Adipose tissue (tissue), 3 donors: ENCODE data around the gene PRSS27. TPM values are rescaled to one million over a fixed set of nuclear protein-coding genes. Genes with fewer than 3 reads are reported as not detected.
"Not testable (repeated sequence)": the region's sequence is repeated elsewhere in the genome, so short reads cannot be mapped to it uniquely, and the experiment has no call there.

Source experiments
- H3K27ac ChIP-seq: one replicate; pipeline ENCODE4 v1.5.1; 2013; ENCODE audit warnings: low read depth, low read length
- WGBS, 3 donors: extraction: QIAGEN DNeasy Blood & Tissue Kit; methylation state at CpG; one replicate each; pipeline ENCODE4 v1.1.7; 2013; 5-methylcytosine and 5-hydroxymethylcytosine counted together
- polyA plus RNA-seq, 3 donors: library from polyadenylated mRNA; stranded (reverse); fragments of 200-250 nt; gene quantifications; one replicate each; pipeline ENCODE4 v1.2.3, GENCODE V29; 2013
- donor health status: healthy with polysubstance abuse.
- donor health status: Bipolar disorder and iron deficiency.
- donor health status: healthy.

The PRSS27 gene
- polyA plus RNA-seq, 3 donors: 0.68 to 1.7 (median 1.3) TPM

DNA sequence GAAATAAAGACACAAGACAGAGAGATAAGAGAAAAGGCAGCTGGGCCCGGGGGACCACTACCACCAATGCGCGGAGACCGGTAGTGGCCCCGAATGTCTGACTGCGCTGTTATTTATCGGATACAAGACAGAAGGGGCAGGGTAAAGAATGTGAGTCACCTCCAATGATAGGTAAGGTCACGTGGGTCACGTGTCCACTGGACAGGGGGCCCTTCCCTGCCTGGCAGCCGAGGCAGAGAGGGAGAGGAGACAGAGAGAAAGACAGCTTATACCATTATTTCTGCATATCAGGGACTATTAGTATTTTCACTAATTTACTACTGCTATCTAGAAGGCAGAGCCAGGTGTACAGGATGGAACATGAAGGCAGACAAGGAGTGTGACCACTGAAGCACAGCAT lies 50.4 kb downstream of the PRSS27 start:
- H3K27ac ChIP-seq: not testable (repeated sequence)
- WGBS, 3 donors: 82 to 95% (median 85%) methylated on average over 8 to 10 of the region's 10 CpGs

DNA sequence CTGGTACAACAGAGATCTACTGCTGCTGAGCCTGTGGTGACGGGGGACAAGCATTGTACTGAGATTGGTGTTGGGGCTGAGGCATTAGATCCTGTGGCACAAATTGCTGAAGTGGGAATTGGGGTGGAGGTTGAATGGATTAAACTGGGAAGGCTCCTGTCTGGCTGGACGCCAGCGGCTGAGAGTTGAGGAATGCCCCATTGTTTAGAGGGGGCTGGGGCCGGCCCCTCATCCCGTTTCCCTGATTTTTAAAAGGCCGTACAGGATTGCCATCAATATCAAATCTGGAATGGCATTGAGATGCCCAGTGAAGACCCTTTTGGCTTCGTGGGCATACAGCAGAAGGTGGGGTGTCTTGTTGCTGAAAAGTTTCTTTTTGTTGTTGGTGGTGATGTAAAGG lies 53.4 kb downstream of the PRSS27 start:
- WGBS, 3 donors: 79 to 87% (median 80%) methylated on average over 7 of the region's 7 CpGs
- not testable (repeated sequence) for H3K27ac ChIP-seq

GRCh38 chr16:2664574-2664982 lies 55.4 kb downstream of the PRSS27 start:
- 24 to 72% (median 65%) methylated on average over 9 of the region's 9 CpGs for WGBS, 3 donors

GRCh38 chr16:2663553-2664546 lies 56.2 kb downstream of the PRSS27 start:
- WGBS, 3 donors: 52 to 62% (median 59%) methylated on average over 23 of the region's 23 CpGs
- H3K27ac ChIP-seq: no peak overlapping the region

More at GRCh38 chr16:2664574-2664982, 55.4 kb downstream of the PRSS27 start:
- H3K27ac ChIP-seq: no peak overlapping the region

Other genes starting within 250 kb of the PRSS27 start
- gene NTN3, start 248.9 kb downstream of the PRSS27 start, polyA plus RNA-seq: under 1 TPM in 2 of 3 donors, not detected in 1; 0.06 to 0.24 TPM
- 10 to 100 TPM in 1 of 3 donors, 1 to 10 TPM in 2; 6.6 to 11.6 (median 7.8) TPM for gene TBC1D24, start 245.1 kb downstream of the PRSS27 start, polyA plus RNA-seq
- gene ATP6V0C, start 206.3 kb downstream of the PRSS27 start, polyA plus RNA-seq: 100 to 1,000 TPM in 1 of 3 donors, 10 to 100 TPM in 2; 74.2 to 236 (median 89.1) TPM
- 10 to 100 TPM; 14.6 to 29.5 (median 29.5) TPM for gene AMDHD2, start 199.9 kb downstream of the PRSS27 start, polyA plus RNA-seq
- under 1 TPM; 0.45 to 0.97 (median 0.66) TPM for gene CEMP1, start 188.8 kb downstream of the PRSS27 start, polyA plus RNA-seq
- 10 to 100 TPM; 10.6 to 19.0 (median 15.0) TPM for gene PDPK1, start 182.2 kb downstream of the PRSS27 start, polyA plus RNA-seq
- gene KCTD5, start 37.7 kb downstream of the PRSS27 start, polyA plus RNA-seq: 10 to 100 TPM in 2 of 3 donors, 1 to 10 TPM in 1; 6.5 to 17.1 (median 12.2) TPM
- gene SRRM2, start 32.4 kb upstream of the PRSS27 start, polyA plus RNA-seq: 100 to 1,000 TPM; 342 to 782 (median 459) TPM
- 100 to 1,000 TPM; 158 to 472 (median 364) TPM for gene ELOB, start 57.1 kb upstream of the PRSS27 start, polyA plus RNA-seq
- gene PRSS33, start 67.3 kb upstream of the PRSS27 start, polyA plus RNA-seq: not detected
- gene PRSS41, start 78.2 kb upstream of the PRSS27 start, polyA plus RNA-seq: not detected
- under 1 TPM in 2 of 3 donors, not detected in 1; 0.39 to 0.77 TPM for gene PRSS21, start 97.0 kb upstream of the PRSS27 start, polyA plus RNA-seq
- gene ZG16B, start 110.1 kb upstream of the PRSS27 start, polyA plus RNA-seq: 1 to 10 TPM in 1 of 3 donors, under 1 TPM in 1, not detected in 1; 0.18 to 2.4 TPM
- 1 to 10 TPM in 2 of 3 donors, not detected in 1; 1.2 to 7.9 TPM for gene PRSS22, start 137.9 kb upstream of the PRSS27 start, polyA plus RNA-seq
- 10 to 100 TPM; 15.8 to 43.1 (median 32.4) TPM for gene FLYWCH2, start 163.0 kb upstream of the PRSS27 start, polyA plus RNA-seq
- 10 to 100 TPM in 2 of 3 donors, 1 to 10 TPM in 1; 8.8 to 23.7 (median 20.9) TPM for gene FLYWCH1, start 191.7 kb upstream of the PRSS27 start, polyA plus RNA-seq
- gene KREMEN2, start 244.1 kb upstream of the PRSS27 start, polyA plus RNA-seq: under 1 TPM in 2 of 3 donors, not detected in 1; 0.07 to 0.22 TPM
- gene PAQR4, start 249.1 kb upstream of the PRSS27 start, polyA plus RNA-seq: 1 to 10 TPM; 2.9 to 7.7 (median 4.7) TPM